HAP-1 (cell line): ENCODE data around the gene APBB3.
A peak's percentile ranks its signal among the peaks of the same experiment; 100 is the strongest.

Source experiments
- DNase-seq, 2 experiments: peaks; one replicate each; pipeline ENCODE4 v3.0.0-alpha.2; 2016 to 2020; ENCODE audit warnings: low spot score in 2 of 2
- H3K27me3 ChIP-seq: fragments of 250-450 bp; sonication (Bioruptor Pico); 2 replicates; pipeline ENCODE4 v1.5.1; 2020; ENCODE audit warnings: low read depth, mild to moderate bottlenecking, moderate library complexity
- H3K36me3 ChIP-seq: fragments of 250-450 bp; sonication (Bioruptor Pico); replicated peaks from 2 replicates; pipeline ENCODE4 v1.5.1; 2020; ENCODE audit warnings: mild to moderate bottlenecking
- H3K4me1 ChIP-seq: fragments of 250-450 bp; sonication (Bioruptor Pico); 2 replicates; pipeline ENCODE4 v1.5.1; 2020; ENCODE audit warnings: mild to moderate bottlenecking
- H3K4me3 ChIP-seq: fragments of 250-450 bp; sonication (Bioruptor Pico); 2 replicates; pipeline ENCODE4 v1.5.1; 2020; ENCODE audit warnings: mild to moderate bottlenecking, moderate library complexity
- H3K9me3 ChIP-seq: fragments of 250-450 bp; sonication (Bioruptor Pico); 2 replicates; pipeline ENCODE4 v1.5.1; 2020; ENCODE audit warnings: mild to moderate bottlenecking, moderate library complexity
- in situ Hi-C: fragments of 300-500 bp; cut with MboI; formaldehyde crosslinking; loops from 3 replicates; pipeline ENCODE4 v1.14.3; 2020; ENCODE audit warnings: low sequenced_read_pairs, inconsistent platforms, mixed read lengths

The APBB3 gene

GRCh38 chr5:140556438-140556837, 8.0 kb downstream of the APBB3 start:
- in situ Hi-C loops = no loop called here
- Histone ChIP-seq H3K4me1 (peaks cover 10% of the 10 kb centered on the region), H3K27me3 (no peaks in the 10 kb centered on the region), H3K4me3 (peak overlapping the region; percentile 95), H3K9me3 (no peaks in the 10 kb centered on the region), H3K36me3 (peaks cover 18% of the 10 kb centered on the region)
- peak in 1 of 2 experiments; percentile 25 for DNase-seq

GRCh38 chr5:140555747-140556312, 8.6 kb downstream of the APBB3 start:
- peaks cover 24% of the 10 kb centered on the region for H3K36me3 ChIP-seq

DNA sequence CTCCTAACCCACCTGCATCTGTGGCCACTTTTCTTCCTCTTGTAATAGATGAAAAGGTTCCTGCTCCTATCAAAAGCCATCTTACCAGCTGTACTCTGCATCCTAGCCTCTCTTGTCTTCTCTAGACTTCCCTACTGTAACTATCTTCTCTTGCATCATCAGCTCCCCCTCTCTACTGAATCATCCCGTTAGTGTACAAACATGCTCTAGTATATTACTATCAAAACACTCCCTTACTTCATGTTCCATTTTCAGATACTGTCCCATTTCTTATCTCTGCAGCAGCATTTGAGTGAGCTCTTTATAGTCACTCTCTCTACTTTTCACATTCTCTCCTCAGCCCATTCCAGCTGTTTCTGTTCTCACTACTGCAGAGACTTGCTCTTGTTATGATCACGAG, 9.9 kb downstream of the APBB3 start:
- in situ Hi-C loops = no loop called here
- Histone ChIP-seq H3K4me3 (no peak overlapping the region), H3K9me3 (no peaks in the 10 kb centered on the region), H3K27me3 (no peaks in the 10 kb centered on the region), H3K4me1 (peaks cover 10% of the 10 kb centered on the region), H3K36me3 (peaks cover 38% of the 10 kb centered on the region)
- DNase-seq = no peak

More at GRCh38 chr5:140555747-140556312, 8.6 kb downstream of the APBB3 start:
- H3K9me3 ChIP-seq = no peaks in the 10 kb centered on the region
- H3K4me3 ChIP-seq = peak overlapping the region; percentile 95
- H3K4me1 ChIP-seq = peaks cover 10% of the 10 kb centered on the region
- no peaks in the 10 kb centered on the region for H3K27me3 ChIP-seq
- no peak for DNase-seq
- in situ Hi-C loops = no loop called here

GRCh38 chr5:140553657-140554056, 10.7 kb downstream of the APBB3 start:
- in situ Hi-C loops = no loop called here
- Histone ChIP-seq H3K36me3 (peaks cover 44% of the 10 kb centered on the region), H3K4me1 (peaks cover 10% of the 10 kb centered on the region), H3K4me3 (no peak overlapping the region), H3K27me3 (no peaks in the 10 kb centered on the region), H3K9me3 (no peaks in the 10 kb centered on the region)
- no peak for DNase-seq

GRCh38 chr5:140551872-140552271, 12.5 kb downstream of the APBB3 start:
- Histone ChIP-seq H3K4me3 (no peak overlapping the region), H3K27me3 (no peaks in the 10 kb centered on the region), H3K36me3 (peaks cover 44% of the 10 kb centered on the region), H3K4me1 (peaks cover 7% of the 10 kb centered on the region), H3K9me3 (no peaks in the 10 kb centered on the region)
- no peak for DNase-seq
- in situ Hi-C loops = no loop called here

- DNase-seq = no peak
- no peaks in the 10 kb centered on the region for H3K27me3 ChIP-seq
- H3K9me3 ChIP-seq = no peaks in the 10 kb centered on the region
- peaks cover 43% of the 10 kb centered on the region for H3K36me3 ChIP-seq
- no peaks in the 10 kb centered on the region; the same call in 1 of the 2 replicates for H3K4me1 ChIP-seq
- in situ Hi-C loops = no loop called here
- H3K4me3 ChIP-seq = no peak overlapping the region
Measured at GRCh38 chr5:140550147-140551079, 14.0 kb downstream of the APBB3 start.

GRCh38 chr5:140549237-140550144, 14.9 kb downstream of the APBB3 start:
- H3K27me3 ChIP-seq = no peaks in the 10 kb centered on the region
- in situ Hi-C loops = no loop called here
- peaks cover 50% of the 10 kb centered on the region for H3K36me3 ChIP-seq
- H3K9me3 ChIP-seq = no peaks in the 10 kb centered on the region
- H3K4me1 ChIP-seq = no peaks in the 10 kb centered on the region; the same call in 1 of the 2 replicates
- no peak overlapping the region for H3K4me3 ChIP-seq
- DNase-seq = no peak

- in situ Hi-C loops = no loop called here
- H3K4me3 ChIP-seq = no peak overlapping the region
- H3K36me3 ChIP-seq = peaks cover 54% of the 10 kb centered on the region
- H3K27me3 ChIP-seq = no peaks in the 10 kb centered on the region
- no peak for DNase-seq
- no peaks in the 10 kb centered on the region for H3K4me1 ChIP-seq
- H3K9me3 ChIP-seq = no peaks in the 10 kb centered on the region
Measured at GRCh38 chr5:140548791-140549190, 15.6 kb downstream of the APBB3 start.

GRCh38 chr5:140548300-140548688, 16.1 kb downstream of the APBB3 start:
- Histone ChIP-seq H3K36me3 (peaks cover 53% of the 10 kb centered on the region), H3K9me3 (no peaks in the 10 kb centered on the region), H3K4me1 (no peaks in the 10 kb centered on the region), H3K4me3 (no peak overlapping the region), H3K27me3 (no peaks in the 10 kb centered on the region)
- in situ Hi-C loops = no loop called here
- no peak for DNase-seq

- Histone ChIP-seq H3K36me3 (peaks cover 53% of the 10 kb centered on the region), H3K4me1 (no peaks in the 10 kb centered on the region), H3K9me3 (no peaks in the 10 kb centered on the region), H3K4me3 (no peak within 1 kb of the TSS), H3K27me3 (no peaks in the 10 kb centered on the region)
- DNase-seq = peak in 1 of 2 experiments; percentile 36
- in situ Hi-C loops = no loop called here
Measured at GRCh38 chr5:140547508-140548299, 16.7 kb downstream of the APBB3 start, which contains the start of gene EIF4EBP3. TSS of gene EIF4EBP3 (plus strand) at chr5:140547662. CDS start at chr5:140547738, 76 bp downstream.

DNA sequence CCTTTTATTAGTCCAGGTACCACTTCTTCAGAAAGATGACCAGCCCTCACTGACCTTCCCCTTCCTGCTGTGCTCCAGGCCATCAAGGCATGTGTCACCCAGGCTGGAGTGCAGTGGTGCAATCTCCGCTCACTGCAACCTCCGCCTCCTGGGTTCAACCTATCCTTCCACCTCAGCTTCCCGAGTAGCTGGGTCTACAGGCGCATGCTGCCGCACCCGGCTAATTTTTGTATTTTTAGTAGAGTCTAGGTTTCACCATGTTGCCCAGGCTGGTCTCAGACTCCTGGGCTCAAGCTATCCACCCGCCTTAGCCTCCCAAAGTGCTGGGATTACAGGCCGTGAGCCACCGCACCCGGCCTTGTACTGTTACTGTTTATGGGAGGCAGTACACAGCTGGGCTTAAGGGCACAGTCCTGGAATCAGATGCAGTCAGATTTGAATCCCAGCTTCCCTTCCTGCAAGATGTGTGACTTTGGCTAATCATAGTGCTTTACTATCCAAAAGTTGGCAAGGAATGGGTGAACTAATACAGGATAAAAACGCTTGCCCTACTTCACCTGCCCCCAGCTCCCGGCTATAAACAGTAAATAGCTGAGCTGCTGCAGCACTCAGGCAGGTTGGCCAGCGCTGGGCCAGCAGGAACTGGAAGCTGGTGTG, 17.4 kb downstream of the APBB3 start:
- no peaks in the 10 kb centered on the region for H3K27me3 ChIP-seq
- H3K4me3 ChIP-seq = no peak overlapping the region
- no peak for DNase-seq
- no peaks in the 10 kb centered on the region for H3K4me1 ChIP-seq
- peaks cover 51% of the 10 kb centered on the region for H3K36me3 ChIP-seq
- H3K9me3 ChIP-seq = no peaks in the 10 kb centered on the region
- in situ Hi-C loops = no loop called here

DNA sequence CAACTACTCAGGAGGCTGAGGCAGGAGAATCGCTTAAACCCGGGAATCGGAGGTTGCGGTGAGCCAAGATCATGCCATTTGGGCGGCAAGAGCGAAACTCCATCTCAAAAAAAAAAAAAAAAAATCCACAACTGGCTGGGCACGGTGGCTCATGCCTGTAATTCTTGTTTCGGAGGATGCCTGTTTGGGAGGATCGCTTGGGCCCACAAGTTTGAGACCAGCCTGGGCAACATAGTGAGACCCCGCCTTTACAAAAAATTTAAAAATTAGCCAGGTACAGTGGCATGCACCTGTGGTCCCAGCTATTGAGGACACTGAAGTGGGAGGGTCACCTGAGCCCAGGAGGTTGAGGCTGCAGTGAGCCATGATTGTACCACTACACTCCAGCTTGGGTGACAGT, 18.8 kb downstream of the APBB3 start:
- H3K27me3 ChIP-seq = no peaks in the 10 kb centered on the region
- no peaks in the 10 kb centered on the region for H3K9me3 ChIP-seq
- peaks cover 41% of the 10 kb centered on the region for H3K36me3 ChIP-seq
- DNase-seq = no peak
- H3K4me3 ChIP-seq = no peak overlapping the region
- in situ Hi-C loops = no loop called here
- no peaks in the 10 kb centered on the region for H3K4me1 ChIP-seq
